Hematopoietic multipotent progenitor cell treated with erythropoietin and hydrocortisone succinate and interleukin-3 and kit ligand, for 8 days (in vitro differentiated cells): ENCODE data around the gene FAAP100.
A peak's percentile ranks its signal among the peaks of the same experiment; 100 is the strongest.

Source experiments
- DNase-seq: peaks from one replicate; pipeline ENCODE4 v3.0.0-alpha.2; 2015

Gene FAAP100

GRCh38 chr17:81553018-81553615 is 964 bp upstream of the FAAP100 start:
- DNase-seq, result peak; percentile 92

GRCh38 chr17:81551458-81552243 is 502 bp downstream of the FAAP100 start:
- DNase-seq, result peak; percentile 46

DNA sequence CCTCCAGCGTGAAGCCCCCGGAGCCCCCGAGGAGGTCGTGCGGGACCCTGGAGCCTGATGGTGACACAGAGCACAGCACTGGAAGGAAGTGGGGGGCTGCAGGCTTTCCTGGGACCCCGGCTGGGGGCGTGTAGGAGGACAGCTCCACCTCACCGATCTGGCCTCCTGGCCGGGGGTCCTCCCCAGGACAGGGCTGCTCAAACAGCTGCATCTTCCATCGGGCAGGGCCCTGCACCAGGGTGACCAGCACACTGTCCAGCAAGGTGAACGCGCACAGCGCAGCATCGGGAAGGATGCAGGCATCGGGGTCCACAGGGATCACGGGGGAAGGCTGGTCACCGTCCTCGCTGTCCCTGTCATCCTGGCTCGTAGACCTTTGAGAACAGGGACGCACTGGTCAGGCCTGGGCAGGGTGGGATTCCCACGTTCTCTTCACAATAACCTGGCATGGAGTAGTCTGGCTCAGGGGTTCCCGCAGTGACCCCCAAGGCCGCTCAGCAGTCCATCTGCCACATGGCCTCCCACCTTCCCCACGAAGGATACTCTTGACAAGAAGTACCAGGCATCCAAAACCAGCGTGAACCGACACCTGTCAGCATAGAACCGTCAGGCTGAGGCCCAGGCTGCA is 1.2 kb downstream of the FAAP100 start:
- no peak for DNase-seq

DNA sequence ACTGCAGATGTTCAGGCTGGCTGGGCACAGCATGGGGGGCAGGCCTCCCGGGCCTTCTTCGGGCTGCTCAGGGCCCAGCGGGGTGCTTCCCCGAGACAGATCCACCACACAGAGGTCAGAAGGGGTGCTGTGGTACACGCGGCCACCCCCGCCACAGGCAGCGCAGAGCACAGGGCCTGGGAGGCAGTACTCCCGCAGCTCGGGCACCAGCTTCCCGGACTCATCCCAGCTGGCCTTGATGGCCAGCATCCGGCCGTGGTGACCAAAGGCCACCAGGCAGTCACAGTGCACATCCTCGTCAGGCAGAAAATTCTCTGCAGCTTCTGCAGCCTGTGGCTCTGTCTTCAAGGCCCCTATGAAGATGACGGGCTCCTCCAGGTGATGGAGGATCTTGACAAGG is 1.9 kb downstream of the FAAP100 start:
- no peak for DNase-seq

DNA sequence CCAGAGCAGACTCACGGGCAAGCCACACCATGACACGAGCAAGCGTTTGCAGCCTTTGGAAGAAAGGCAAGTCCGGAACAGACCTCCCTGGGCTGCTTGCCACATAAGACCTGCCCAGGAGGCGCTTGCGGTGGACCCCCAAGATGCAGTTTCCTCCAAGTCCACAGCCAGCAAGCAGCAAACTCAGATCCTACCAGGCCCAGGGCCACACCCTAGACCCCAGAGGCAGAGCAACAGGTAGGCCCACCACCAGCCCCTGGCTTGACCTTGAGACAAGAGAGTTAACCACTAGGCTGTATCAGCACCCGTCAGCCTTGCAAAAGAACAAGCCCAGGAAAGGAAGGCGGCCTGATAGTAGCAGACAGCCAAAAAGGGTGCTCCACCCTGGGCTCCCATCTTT is 2.3 kb downstream of the FAAP100 start:
- DNase-seq, result no peak

DNA sequence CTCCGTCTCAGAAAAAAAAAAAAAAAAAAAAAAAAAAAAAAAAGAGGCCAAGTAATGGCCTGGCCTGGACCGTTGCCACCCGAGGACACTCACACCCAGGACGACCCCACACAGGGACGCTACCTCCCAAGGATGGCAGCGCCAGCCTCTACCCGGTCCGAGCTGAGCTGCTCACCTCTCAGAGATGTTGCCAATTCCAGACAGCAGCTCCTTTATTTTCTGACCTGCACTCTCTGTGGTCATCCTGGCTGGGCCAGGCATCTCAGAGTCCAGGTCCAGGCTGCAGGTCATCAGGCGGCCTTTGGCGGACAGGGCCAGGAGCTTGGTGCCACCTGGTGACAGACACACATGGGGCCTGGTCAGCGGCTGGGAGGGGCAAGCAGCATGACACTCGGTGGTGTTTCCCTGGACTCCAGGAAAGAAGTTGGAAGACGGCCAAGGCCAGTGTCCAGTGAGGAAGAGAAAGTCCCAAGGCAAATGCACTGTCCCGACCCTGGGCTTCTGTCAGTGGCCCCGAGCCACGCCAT is 3.1 kb downstream of the FAAP100 start:
- DNase-seq, result no peak

DNA sequence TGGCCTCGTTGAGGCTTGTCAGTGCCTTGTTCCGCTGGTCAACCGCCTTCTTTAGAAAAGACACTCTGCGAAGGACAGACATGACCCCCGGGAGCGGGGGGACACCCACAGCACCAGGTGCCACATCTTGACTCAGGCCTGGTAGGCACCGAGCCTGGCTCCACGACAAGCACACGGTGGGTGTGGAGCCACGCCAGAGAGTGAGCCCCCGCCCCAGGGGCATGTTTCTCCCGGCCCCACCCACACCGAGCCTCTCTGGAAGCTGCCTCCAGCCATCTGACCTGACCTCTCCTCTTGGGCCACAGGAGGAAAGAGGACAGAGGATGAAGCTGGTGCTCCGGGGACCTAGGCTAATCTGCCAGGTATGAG is 4.6 kb downstream of the FAAP100 start:
- DNase-seq, result no peak

DNA sequence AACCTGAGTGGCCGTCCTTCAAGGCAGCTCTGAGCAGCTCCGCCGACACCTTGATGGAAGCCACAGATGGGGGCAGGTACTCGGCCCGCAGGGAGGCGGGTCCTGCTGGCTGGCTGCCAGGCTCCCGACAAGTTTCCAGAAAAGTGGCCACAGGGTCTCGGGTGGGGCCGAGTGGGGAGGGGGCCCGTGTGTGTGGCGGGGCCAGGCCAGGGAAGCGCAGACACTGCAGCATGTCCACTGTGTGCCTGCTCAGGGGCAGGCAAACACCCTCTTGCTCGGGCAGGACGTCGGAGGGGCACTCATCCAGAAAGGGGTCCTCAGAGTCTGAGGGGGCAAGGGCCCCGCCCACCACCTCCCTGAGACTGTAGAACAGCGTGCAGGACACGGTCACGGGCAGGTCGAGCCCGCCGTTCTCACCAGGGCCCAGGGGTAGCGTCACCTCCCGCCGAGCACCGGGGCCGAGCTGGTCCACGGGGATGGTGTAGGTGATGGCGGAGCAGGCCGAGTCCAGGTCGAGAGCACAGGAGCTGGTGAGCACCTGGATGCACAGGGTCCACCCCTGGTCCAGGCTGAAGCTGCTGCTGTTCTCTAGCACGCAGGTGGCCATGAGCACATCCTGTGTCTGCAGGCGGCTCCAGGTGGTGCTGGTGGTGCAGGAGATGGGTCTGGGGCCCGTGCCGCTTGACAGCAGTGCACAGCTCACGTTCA is 5.1 kb downstream of the FAAP100 start:
- no peak for DNase-seq

DNA sequence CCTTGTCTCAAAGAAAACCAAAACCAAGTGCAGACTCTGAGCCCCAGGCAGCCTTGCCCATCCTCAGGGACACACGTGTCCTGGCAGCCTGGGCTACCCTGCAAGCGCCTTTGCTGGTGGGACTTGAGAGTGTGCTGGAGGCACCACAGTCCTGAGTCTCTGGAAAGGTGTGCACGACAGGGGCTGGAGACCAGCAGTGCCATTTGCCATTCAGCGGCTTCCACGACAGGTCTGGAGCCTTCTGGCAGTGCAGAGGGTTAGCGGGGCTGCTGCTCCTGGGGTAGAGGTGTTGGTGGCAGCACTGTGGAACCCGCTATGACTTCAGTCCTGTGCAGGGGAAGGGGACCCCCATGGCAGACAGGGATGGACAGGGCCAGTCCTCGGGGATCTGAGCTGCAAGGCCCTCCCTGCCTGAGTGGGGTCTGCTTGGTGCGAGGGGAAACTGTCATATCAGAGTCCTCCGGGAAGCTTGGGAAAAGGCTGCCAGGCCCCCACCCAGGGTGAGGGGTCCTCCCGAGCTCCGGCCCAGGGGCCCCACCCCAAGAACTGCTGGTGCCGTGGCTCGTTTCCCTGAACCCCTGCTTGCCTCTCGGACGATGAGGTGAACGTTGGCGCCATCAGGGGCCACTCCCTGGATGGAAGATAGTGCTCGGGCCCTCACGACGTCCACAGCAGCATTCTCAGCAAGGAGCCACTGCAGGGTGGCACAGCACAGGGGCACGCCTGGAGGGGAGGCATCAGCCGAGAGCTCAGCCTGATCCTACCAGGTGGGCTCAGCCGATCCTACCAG is 6.8 kb downstream of the FAAP100 start:
- no peak for DNase-seq

DNA sequence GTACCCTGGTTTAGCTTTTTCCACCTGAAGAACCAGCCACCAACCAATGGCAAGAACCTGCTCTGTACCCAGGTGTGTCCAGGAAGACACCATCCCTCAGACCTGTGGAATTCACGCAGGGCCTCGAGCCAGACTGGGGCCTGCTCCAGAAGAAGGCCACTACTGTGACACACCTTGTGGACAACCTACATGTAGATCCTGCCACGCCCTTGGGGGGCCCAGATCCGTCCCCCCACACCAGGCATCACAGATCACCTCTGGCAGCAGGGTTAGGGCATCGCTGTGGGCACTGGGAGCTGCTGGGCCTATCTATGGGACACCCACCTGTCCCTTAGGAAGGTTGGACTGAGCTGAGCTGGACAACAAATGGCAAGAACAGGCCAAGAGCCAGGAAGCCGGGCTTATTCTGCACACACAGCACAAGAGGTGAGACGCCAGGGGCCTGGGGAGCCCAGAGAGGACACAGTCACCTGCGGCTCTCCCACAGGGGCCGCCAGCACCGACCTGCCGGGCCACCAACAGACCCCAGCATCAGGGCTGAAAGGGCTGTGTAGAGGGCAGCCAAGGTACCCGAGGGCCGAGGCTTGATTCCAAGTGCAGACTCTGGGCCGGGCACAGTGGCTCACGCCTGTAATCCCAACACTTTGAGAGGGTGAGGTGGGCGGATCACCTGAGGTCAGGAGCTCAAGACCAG is 7.7 kb downstream of the FAAP100 start:
- DNase-seq, result no peak

DNA sequence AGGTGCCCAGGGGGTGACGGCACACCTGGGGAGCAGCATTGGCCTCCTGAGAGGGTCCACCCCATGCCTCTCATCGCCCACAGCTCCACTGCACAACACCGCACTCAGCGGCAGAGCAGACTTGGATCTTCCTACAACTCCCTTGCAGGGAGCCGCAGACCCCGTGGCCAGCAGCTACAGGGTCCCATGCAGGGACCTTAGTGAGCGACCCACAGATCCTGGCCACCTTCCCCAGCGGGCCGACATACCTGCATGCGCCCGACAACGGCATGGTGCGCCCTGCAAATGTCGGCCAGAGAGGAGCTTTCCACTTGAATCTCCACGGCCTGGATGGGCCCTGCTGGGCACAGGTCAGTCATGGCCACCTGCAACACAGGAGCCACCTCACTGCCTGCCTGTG is 8.4 kb downstream of the FAAP100 start:
- no peak for DNase-seq

DNA sequence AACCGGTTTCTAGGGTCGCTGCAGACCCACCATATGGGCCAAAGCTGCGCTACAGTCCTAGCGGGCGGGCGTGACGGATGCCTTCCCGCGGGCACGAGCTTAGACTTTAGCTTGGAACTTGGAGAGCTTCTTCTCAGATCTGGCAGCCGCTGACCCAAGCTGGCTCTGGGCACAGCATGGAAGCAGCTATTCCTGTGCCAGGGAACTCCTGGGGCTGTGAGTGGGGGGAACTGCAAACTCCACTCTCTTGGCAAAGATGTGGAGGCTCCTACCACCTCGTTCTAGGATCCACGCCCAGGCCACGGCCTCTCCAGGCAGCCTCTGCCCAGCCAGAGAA is 8.8 kb downstream of the FAAP100 start:
- no peak for DNase-seq

DNA sequence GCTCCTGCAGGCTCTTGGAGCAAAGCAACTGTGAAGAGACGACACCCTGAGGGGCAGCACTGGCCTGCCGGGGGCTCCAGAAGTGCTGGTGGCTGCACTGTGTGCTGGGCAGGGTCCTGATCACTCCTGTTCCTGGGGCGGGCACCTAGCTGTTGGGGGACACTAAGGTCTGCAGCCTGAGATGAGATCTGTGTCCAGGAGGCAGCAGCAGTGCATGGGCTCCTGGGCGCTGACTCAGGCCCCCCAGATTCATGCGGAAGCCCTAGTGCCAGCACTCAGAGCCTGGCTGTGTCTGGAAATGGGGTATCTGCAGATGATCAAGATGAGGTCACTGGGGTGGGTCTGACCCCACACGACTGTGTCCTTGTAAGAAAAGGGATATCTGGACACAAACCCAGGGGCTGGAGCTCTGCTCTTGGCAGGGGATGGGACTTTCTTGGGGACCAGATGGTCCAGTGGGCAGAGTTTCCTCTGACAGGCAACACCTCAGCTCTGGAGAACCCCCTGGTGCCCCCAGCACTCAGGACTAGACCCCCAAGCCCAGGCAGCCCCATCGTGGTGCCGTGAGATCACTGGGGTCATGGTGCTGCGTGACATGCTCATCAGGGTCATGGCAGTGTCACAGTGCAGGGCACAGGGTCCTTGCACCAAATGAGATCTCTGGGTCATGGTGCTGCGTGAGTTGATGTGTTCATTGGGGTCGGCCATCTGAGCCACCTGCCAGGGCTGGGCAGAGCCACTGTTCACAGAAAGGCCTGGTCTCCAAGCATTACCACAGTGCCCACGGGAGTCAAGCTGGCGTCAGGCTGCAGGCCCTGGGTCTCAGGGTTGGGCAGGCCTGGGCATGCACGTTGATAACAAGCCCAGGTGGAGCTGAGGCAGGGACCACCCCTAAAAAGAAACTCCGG is 9.5 kb downstream of the FAAP100 start:
- DNase-seq, result no peak

DNA sequence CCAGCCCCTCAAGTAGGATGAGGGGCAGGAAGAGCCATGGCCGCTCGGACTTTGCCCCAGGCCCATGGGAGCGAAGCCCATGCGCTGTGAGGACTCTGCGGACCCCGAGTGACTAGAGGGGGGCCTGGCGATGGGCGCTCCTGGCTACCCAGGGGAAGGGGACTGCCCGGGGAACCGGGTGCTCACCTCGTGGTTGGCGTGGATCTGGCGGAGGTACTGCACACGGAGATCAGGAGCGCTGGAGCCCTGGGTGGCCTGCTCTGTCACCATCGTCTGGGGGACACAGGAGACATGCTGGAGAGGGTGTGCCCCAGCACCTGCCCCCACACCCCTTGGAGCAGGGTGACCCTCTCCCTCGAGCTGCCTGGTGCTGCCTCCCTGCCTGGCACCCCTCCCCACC is 11.0 kb downstream of the FAAP100 start:
- DNase-seq, result no peak

DNA sequence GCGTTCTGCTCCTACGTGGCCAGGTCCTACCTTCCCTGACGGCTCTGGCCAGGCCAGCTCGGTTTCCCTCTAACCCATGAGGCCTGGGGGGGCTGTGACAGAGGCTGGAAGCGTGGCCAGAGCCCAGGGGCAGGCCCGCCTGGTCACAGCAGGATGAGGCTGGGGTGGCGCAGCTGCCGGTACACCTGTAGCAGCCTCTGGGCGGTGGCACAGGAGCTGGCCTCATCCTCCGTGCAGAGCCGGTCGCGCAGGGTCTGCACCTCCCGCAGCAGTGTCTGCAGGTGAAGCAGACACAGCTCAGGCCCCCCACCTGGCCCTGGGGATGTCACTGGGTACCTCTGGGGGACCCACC is 11.5 kb downstream of the FAAP100 start:
- no peak for DNase-seq

- no peak for DNase-seq
Measured at GRCh38 chr17:81539961-81540675, 12.0 kb downstream of the FAAP100 start.

- no peak for DNase-seq
Measured at GRCh38 chr17:81539571-81539900, 12.6 kb downstream of the FAAP100 start.

DNA sequence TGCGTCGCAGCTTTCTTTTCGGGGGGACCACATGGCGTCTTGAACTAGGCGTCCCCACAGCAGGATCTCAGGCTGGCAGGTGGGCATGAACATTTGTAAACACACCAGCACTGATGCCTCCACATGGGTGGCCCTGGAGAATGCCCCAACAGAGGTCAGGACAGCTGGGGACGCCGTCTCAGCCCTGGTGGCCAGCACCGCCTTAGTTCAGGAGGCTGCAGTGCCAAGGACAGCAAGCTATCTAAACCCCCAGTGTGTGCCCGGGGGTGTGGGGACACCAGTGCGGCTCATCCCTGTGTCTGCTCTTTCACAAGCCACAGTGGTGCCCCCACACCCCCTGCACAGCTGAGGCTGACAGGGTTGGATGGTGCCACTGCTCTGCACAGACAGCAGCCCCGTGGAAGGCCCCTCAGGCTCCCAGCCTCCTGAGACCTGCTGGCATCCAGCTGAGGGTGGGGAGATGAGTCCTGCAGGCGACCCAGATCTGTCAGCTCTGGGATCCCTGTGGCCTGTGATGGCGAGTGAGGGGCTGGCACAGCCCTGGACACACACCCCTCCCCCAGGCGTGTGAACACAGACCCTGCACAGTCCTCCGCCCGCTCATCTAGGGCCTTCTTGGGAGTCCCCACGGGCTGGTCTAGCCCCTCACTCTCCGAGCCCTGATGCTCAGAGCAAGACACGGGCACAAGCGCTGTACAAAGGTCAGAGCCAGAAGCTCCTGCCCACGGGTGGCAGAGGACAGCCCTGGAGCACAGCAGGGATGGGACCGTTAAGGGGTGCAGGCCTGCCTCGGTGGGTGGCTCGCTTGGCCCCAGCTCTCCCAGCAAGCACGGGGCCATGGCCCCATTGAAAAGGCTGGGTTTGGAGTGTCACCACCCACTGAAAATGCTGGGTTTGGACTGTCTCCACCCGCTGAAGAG is 13.2 kb downstream of the FAAP100 start:
- no peak for DNase-seq

GRCh38 chr17:81537856-81538555 is 14.1 kb downstream of the FAAP100 start:
- no peak for DNase-seq
